WTC11 (cell line): ENCODE data around the gene PRAME. TPM values are rescaled to one million over a fixed set of nuclear protein-coding genes. Genes with fewer than 3 reads are reported as not detected.

ENCODE experiments used
- ATAC-seq: fragments of 200-7000 bp; cut with Tn5 transposase; 2 replicates; pipeline ENCODE4 v1.10.0; 2021; ENCODE audit warnings: mild to moderate bottlenecking, moderate library complexity
- CTCF ChIA-PET: fragments of 300-600 bp; sonication (Branson Sonifier 250); formaldehyde crosslinking; loops from one replicate; lab custom pipeline; 2021; ENCODE audit warnings: antibody characterized with exemption; lab: Charles Lee
- POLR2A ChIA-PET: fragments of 350-600 bp; sonication (Branson Sonifier 250); formaldehyde crosslinking; loops from one replicate; lab custom pipeline; 2021; ENCODE audit warnings: antibody characterized with exemption; lab: Charles Lee
- DNase-seq: peaks from one replicate; pipeline ENCODE4 v3.0.0; 2021; ENCODE audit warnings: low spot score
- H3K27ac Mint-ChIP-seq: 2 replicates; pipeline ENCODE4 v1.8.0; 2021; ENCODE audit warnings: mixed read lengths
- H3K27me3 Mint-ChIP-seq: 2 replicates; pipeline ENCODE4 v1.8.0; 2021; ENCODE audit warnings: low read depth, mild to moderate bottlenecking, moderate library complexity, mixed read lengths
- H3K36me3 Mint-ChIP-seq: 2 replicates; pipeline ENCODE4 v1.8.0; 2021; ENCODE audit warnings: mixed read lengths
- H3K4me1 Mint-ChIP-seq: 2 replicates; pipeline ENCODE4 v1.8.0; 2022; ENCODE audit warnings: mixed read lengths
- H3K4me3 Mint-ChIP-seq: 2 replicates; pipeline ENCODE4 v1.8.0; 2021; ENCODE audit warnings: mild to moderate bottlenecking, moderate library complexity, mixed read lengths
- H3K9me3 Mint-ChIP-seq: 2 replicates; pipeline ENCODE4 v1.8.0; 2021; ENCODE audit warnings: mixed read lengths
- CREB1 ChIP-seq: sonication (generic); formaldehyde crosslinking; IDR thresholded peaks from 2 replicates; pipeline ENCODE4 v1.8.0; 2023; ENCODE audit warnings: mild to moderate bottlenecking, missing genetic modification reagents
- FOXJ3 ChIP-seq: sonication (generic); formaldehyde crosslinking; IDR thresholded peaks from 2 replicates; pipeline ENCODE4 v1.9.0; 2021; ENCODE audit warnings: missing genetic modification reagents, mild to moderate bottlenecking, borderline replicate concordance
- HMGA2 ChIP-seq: fragments of 250-450 bp; sonication (Bioruptor Pico); IDR thresholded peaks from 2 replicates; pipeline ENCODE4 v1.4.0; 2021; ENCODE audit warnings: mild to moderate bottlenecking, moderate library complexity
- JAZF1 ChIP-seq: fragments of 250-450 bp; sonication (Bioruptor Pico); IDR thresholded peaks from 2 replicates; pipeline ENCODE4 v1.9.0; 2021; ENCODE audit warnings: moderate library complexity, mild to moderate bottlenecking, inconsistent platforms
- KAT7 ChIP-seq: sonication (generic); formaldehyde crosslinking; IDR thresholded peaks from 2 replicates; pipeline ENCODE4 v1.8.1; 2023; ENCODE audit warnings: missing genetic modification reagents, mild to moderate bottlenecking, borderline replicate concordance
- NFATC4 ChIP-seq: fragments of 250-450 bp; sonication (Bioruptor Pico); IDR thresholded peaks from 2 replicates; pipeline ENCODE4 v1.9.0; 2021; ENCODE audit warnings: mild to moderate bottlenecking
- NFE2L1 ChIP-seq: sonication (generic); formaldehyde crosslinking; IDR thresholded peaks from 2 replicates; pipeline ENCODE4 v1.8.1; 2023; ENCODE audit warnings: missing genetic modification reagents
- NR1H2 ChIP-seq: sonication (generic); formaldehyde crosslinking; IDR thresholded peaks from 2 replicates; pipeline ENCODE4 v1.9.0; 2021; ENCODE audit warnings: mild to moderate bottlenecking, moderate library complexity, missing genetic modification reagents
- SMAD3 ChIP-seq: sonication (generic); formaldehyde crosslinking; IDR thresholded peaks from 2 replicates; pipeline ENCODE4 v1.8.0; 2022; ENCODE audit warnings: missing genetic modification reagents, mild to moderate bottlenecking, borderline replicate concordance
- ZNF263 ChIP-seq: sonication (generic); formaldehyde crosslinking; IDR thresholded peaks from 2 replicates; pipeline ENCODE4 v1.8.1; 2022; ENCODE audit warnings: low read depth, mild to moderate bottlenecking, moderate library complexity, missing genetic modification reagents
- ZNF671 ChIP-seq: fragments of 250-450 bp; sonication (Bioruptor Pico); IDR thresholded peaks from 2 replicates; pipeline ENCODE4 v1.8.0; 2021; ENCODE audit warnings: mild to moderate bottlenecking
- total RNA-seq: library from RNA; stranded (reverse); gene quantifications from 3 replicates; pipeline ENCODE4 v1.2.3, GENCODE V29; 2021
- TF ChIP-seq, protein P1 (sequence below): fragments of 200-600 bp; IDR thresholded peaks from 2 replicates; pipeline ENCODE4 v1.8.0; 2022; ENCODE audit warnings: antibody characterized with exemption
- TF ChIP-seq, protein P2 (sequence below): sonication (generic); formaldehyde crosslinking; IDR thresholded peaks from 2 replicates; pipeline ENCODE4 v1.8.1; 2022; ENCODE audit warnings: low read depth, missing genetic modification reagents, borderline replicate concordance
- TF ChIP-seq, protein P3 (sequence below): sonication (generic); formaldehyde crosslinking; IDR thresholded peaks from 2 replicates; pipeline ENCODE4 v1.8.1; 2023; ENCODE audit warnings: mild to moderate bottlenecking, missing genetic modification reagents, borderline replicate concordance
- TF ChIP-seq, protein P4 (sequence below): fragments of 250-450 bp; sonication (Bioruptor Pico); conservative IDR thresholded peaks from 2 replicates; pipeline ENCODE4 v1.9.0; 2021; ENCODE audit warnings: mild to moderate bottlenecking
- TF ChIP-seq, protein P5 (sequence below): sonication (generic); formaldehyde crosslinking; conservative IDR thresholded peaks from 2 replicates; pipeline ENCODE4 v1.8.1; 2022; ENCODE audit warnings: mild to moderate bottlenecking, missing genetic modification reagents

The PRAME gene
- total RNA-seq, 1 experiment from 2014 or later, result 1.5 TPM

DNA sequence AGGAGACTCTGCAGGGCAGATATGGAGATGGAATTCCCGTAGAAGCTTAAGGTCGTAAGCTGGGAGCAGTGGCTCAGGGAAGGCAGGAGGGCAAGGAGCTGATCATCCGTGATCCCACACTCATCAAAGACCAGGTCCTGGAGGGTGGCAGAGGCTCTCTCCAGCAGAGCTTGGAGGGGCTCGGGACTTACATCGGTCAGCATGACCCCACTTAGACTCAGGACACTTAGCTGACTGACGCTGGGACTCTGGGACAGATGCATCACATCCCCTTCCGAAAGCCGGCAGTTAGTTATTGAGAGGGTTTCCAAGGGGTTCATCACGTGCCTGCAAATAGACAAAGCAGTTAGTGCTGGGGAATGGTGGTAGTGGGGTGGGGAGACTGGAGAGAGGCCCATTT lies 10.7 kb downstream of the PRAME start (continued):
- TF ChIP-seq, protein P1, sequence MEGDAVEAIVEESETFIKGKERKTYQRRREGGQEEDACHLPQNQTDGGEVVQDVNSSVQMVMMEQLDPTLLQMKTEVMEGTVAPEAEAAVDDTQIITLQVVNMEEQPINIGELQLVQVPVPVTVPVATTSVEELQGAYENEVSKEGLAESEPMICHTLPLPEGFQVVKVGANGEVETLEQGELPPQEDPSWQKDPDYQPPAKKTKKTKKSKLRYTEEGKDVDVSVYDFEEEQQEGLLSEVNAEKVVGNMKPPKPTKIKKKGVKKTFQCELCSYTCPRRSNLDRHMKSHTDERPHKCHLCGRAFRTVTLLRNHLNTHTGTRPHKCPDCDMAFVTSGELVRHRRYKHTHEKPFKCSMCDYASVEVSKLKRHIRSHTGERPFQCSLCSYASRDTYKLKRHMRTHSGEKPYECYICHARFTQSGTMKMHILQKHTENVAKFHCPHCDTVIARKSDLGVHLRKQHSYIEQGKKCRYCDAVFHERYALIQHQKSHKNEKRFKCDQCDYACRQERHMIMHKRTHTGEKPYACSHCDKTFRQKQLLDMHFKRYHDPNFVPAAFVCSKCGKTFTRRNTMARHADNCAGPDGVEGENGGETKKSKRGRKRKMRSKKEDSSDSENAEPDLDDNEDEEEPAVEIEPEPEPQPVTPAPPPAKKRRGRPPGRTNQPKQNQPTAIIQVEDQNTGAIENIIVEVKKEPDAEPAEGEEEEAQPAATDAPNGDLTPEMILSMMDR, result no peak

DNA sequence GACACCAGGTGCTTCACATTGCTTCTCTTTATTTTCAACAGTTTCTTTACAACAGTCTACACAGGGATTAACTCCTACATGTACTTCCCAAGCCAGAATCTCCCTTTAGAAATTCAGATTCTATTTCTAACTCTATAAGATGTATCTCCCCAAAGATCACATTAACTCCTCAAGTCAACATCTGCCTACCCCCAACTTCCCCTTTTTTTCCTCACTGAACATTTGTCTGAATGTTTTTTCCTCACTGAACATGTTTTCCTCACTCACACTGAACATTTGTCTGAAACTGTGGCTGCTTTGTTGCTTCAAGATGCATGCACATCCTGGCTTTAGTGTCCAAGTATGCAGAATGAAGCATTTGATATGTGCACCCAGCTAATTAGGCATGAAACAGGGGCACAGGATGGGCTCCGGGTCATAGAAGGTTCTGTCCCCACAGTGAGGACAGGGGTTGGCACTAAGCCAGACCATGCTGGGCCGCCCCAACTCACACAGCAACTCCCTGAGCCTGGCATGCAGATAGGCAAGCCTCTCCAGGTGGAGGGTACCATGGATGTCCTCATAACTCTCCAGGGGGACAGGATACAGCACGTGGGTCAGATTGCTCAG lies 11.3 kb downstream of the PRAME start:
- TF ChIP-seq, protein P2, sequence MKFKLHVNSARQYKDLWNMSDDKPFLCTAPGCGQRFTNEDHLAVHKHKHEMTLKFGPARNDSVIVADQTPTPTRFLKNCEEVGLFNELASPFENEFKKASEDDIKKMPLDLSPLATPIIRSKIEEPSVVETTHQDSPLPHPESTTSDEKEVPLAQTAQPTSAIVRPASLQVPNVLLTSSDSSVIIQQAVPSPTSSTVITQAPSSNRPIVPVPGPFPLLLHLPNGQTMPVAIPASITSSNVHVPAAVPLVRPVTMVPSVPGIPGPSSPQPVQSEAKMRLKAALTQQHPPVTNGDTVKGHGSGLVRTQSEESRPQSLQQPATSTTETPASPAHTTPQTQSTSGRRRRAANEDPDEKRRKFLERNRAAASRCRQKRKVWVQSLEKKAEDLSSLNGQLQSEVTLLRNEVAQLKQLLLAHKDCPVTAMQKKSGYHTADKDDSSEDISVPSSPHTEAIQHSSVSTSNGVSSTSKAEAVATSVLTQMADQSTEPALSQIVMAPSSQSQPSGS (CRISPR knock-in tag), result no peak
- H3K9me3 Mint-ChIP-seq, result no peaks in the 10 kb centered on the region
- no peak for DNase-seq
- H3K27me3 Mint-ChIP-seq, result peaks cover 97% of the 10 kb centered on the region
- ATAC-seq, result no peak
- no peak overlapping the region for H3K4me3 Mint-ChIP-seq
- no peaks in the 10 kb centered on the region for H3K36me3 Mint-ChIP-seq
- no peak overlapping the region for H3K27ac Mint-ChIP-seq
- POLR2A ChIA-PET, result no interaction called here
- H3K4me1 Mint-ChIP-seq, result no peaks in the 10 kb centered on the region
- CTCF ChIA-PET, result interaction anchor here (1.2 kb wide), 1 partner anchor 11 kb away, joined by 5 read pairs; the partner anchor contains the start of gene PRAME

DNA sequence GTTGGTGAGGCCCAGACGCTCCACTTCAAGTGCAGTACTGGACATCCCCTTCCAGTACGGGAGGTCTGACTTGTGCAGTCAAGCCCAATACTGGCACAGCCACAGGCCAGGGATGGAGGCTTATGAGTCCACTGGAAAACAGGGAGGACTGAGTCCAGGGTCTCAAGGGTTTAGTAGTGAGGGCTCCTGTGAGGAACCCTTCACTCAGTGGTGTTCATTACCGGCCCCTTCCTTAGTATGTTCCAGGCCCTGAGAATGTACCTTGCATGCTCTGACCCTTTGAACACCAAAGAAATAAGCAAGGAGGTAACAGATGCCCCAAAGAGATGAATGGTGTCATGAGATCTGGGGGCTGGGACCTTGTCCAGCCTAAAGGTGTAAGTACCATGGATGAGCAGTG lies 11.8 kb downstream of the PRAME start:
- Mint-ChIP-seq H3K36me3 (no peaks in the 10 kb centered on the region), H3K27me3 (peaks cover 97% of the 10 kb centered on the region), H3K9me3 (no peaks in the 10 kb centered on the region), H3K4me1 (no peaks in the 10 kb centered on the region)
- ATAC-seq, result no peak
- no peak for DNase-seq
- POLR2A ChIA-PET, result no interaction called here
- CTCF ChIA-PET, result no interaction called here
- TF ChIP-seq CREB1 (CRISPR knock-in tag) (no peak), NFATC4 (no peak), ZNF263 (CRISPR knock-in tag) (no peak), ZNF671 (CRISPR knock-in tag) (no peak), KAT7 (no peak), SMAD3 (CRISPR knock-in tag) (no peak), JAZF1 (no peak), NR1H2 (CRISPR knock-in tag) (no peak), NFE2L1 (no peak), HMGA2 (CRISPR knock-in tag) (no peak), FOXJ3 (CRISPR knock-in tag) (no peak)
- TF ChIP-seq, protein P3, sequence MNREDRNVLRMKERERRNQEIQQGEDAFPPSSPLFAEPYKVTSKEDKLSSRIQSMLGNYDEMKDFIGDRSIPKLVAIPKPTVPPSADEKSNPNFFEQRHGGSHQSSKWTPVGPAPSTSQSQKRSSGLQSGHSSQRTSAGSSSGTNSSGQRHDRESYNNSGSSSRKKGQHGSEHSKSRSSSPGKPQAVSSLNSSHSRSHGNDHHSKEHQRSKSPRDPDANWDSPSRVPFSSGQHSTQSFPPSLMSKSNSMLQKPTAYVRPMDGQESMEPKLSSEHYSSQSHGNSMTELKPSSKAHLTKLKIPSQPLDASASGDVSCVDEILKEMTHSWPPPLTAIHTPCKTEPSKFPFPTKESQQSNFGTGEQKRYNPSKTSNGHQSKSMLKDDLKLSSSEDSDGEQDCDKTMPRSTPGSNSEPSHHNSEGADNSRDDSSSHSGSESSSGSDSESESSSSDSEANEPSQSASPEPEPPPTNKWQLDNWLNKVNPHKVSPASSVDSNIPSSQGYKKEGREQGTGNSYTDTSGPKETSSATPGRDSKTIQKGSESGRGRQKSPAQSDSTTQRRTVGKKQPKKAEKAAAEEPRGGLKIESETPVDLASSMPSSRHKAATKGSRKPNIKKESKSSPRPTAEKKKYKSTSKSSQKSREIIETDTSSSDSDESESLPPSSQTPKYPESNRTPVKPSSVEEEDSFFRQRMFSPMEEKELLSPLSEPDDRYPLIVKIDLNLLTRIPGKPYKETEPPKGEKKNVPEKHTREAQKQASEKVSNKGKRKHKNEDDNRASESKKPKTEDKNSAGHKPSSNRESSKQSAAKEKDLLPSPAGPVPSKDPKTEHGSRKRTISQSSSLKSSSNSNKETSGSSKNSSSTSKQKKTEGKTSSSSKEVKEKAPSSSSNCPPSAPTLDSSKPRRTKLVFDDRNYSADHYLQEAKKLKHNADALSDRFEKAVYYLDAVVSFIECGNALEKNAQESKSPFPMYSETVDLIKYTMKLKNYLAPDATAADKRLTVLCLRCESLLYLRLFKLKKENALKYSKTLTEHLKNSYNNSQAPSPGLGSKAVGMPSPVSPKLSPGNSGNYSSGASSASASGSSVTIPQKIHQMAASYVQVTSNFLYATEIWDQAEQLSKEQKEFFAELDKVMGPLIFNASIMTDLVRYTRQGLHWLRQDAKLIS (CRISPR knock-in tag), result no peak
- TF ChIP-seq, protein P4, sequence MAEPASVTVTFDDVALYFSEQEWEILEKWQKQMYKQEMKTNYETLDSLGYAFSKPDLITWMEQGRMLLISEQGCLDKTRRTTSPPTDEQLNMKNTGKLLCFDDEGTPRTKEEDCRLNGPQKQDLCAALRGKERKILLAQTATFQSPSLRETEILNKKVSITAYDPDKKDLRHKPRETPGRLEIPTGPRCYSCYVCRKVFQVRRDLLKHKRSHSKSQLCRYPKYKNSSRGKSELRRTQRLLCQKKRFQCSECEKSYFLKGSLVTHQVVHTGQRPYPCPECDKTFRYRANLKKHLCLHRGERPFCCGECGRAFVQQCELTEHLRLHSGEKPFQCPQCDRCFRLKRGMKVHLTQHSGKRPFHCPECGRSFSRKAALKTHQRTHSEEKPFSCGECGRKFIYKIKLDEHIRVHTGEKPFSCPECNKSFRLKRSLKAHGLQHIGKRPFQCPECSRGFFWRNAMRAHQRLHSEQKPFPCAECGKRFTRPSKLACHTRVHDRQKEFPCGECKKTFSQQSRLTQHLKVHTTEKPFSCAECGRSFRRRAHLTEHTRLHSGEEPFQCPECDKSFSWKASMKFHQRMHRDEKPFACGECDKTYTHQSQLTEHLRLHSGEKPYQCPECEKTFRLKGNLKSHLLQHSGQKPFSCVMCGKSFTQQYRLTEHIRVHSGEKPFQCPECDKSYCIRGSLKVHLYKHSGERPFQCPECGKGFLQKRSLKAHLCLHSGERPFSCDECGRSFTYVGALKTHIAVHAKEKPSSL (CRISPR knock-in tag), result no peak
- TF ChIP-seq, protein P5, sequence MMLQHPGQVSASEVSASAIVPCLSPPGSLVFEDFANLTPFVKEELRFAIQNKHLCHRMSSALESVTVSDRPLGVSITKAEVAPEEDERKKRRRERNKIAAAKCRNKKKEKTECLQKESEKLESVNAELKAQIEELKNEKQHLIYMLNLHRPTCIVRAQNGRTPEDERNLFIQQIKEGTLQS (CRISPR knock-in tag), result no peak
- TF ChIP-seq, protein P2 (CRISPR knock-in tag), result no peak
- TF ChIP-seq, all 79 proteins: peak for 0
- Mint-ChIP-seq H3K27ac (no peak overlapping the region), H3K4me3 (no peak overlapping the region)
